HepG2 (cell line): ENCODE measurements around the gene LMX1B. TPM values are rescaled to one million over a fixed set of nuclear protein-coding genes. Genes with fewer than 3 reads are reported as not detected.

ENCODE experiments used
- GPBP1L1 ChIP-seq: sonication (generic); formaldehyde crosslinking; IDR thresholded peaks from 2 replicates; pipeline ENCODE4 v1.5.0; 2020; ENCODE audit warnings: mild to moderate bottlenecking, missing genetic modification reagents
- NFIC ChIP-seq: IDR thresholded peaks from 2 replicates; pipeline ENCODE4 v1.6.1; 2012; ENCODE audit warnings: mild to moderate bottlenecking, low read length, inconsistent platforms
- ZBTB2 ChIP-seq: sonication (generic); formaldehyde crosslinking; IDR thresholded peaks from 2 replicates; pipeline ENCODE4 v1.8.0; 2022; ENCODE audit warnings: low read depth, missing genetic modification reagents
- ZHX2 ChIP-seq, 2 experiments: sonication (generic) in 1 of 2; formaldehyde crosslinking in 1 of 2; IDR thresholded peaks; 2 replicates each; pipeline versions ENCODE4 v1.6.1 to v1.9.0; 2014 to 2022; ENCODE audit warnings: antibody characterized with exemption in 1 of 2, borderline replicate concordance in 1 of 2, inconsistent platforms in 1 of 2, low read depth in 1 of 2, missing genetic modification reagents in 1 of 2
- polyA plus RNA-seq, 8 experiments: library from polyadenylated mRNA; depleted of rRNA in 3 of 8; stranded (reverse) in 7 of 8; unstranded in 1 of 8; fragments of >200 nt; fragmentation: Illumina TruSeq in 4 of 8; extraction: Trizol in 4 of 8; gene quantifications; 2 replicates each; pipeline versions ENCODE4 v1.2.1 to v1.2.3, GENCODE V29; 2011 to 2016; ENCODE audit warnings: low read depth in 4 of 8, missing spikeins in 1 of 8, mixed read lengths in 1 of 8; ENCODE audit not compliant: insufficient read depth in 1 of 8
- total RNA-seq, 5 experiments: library from RNA; depleted of rRNA; stranded (reverse); fragments of >200 nt; fragmentation: Illumina TruSeq; extraction: Trizol; gene quantifications; 2 replicates each; pipeline ENCODE4 v1.2.3, GENCODE V29; 2016; ENCODE audit warnings: low read depth in 1 of 5

Gene LMX1B
- total and polyA plus RNA-seq, 2 of the 13 experiments (the other 11 are each of a cell fraction or from before 2014, with no cell fraction given), result not detected

GRCh38 chr9:126682113-126682810, 68.5 kb downstream of the LMX1B start (continued):
- TF ChIP-seq ZHX2 (IDR thresholded peaks at IDR 0.05; ENCODE audit: low read depth), result no peak
- no peak for TF ChIP-seq ZHX2 (CRISPR knock-in tag; IDR thresholded peaks at IDR 0.05; ENCODE audit: borderline replicate concordance)
- no peak for TF ChIP-seq ZBTB2 (CRISPR knock-in tag)
- TF ChIP-seq GPBP1L1 (CRISPR knock-in tag), result no peak
- TF ChIP-seq NFIC, result no peak
